HEK293 (cell line): ENCODE results near the gene JPH3.

Experiments used
- ZNF521 ChIP-seq: fragments of 450-650 bp; formaldehyde crosslinking; IDR thresholded peaks from 2 replicates; pipeline ENCODE4 v1.5.1; 2017; ENCODE audit warnings: missing biosample characterization, mild to moderate bottlenecking, missing genetic modification characterization
- TF ChIP-seq, protein P1 (sequence below): fragments of 450-650 bp; formaldehyde crosslinking; IDR thresholded peaks from 2 replicates; pipeline ENCODE4 v1.5.1; 2016; ENCODE audit warnings: missing biosample characterization, missing genetic modification characterization

DNA sequence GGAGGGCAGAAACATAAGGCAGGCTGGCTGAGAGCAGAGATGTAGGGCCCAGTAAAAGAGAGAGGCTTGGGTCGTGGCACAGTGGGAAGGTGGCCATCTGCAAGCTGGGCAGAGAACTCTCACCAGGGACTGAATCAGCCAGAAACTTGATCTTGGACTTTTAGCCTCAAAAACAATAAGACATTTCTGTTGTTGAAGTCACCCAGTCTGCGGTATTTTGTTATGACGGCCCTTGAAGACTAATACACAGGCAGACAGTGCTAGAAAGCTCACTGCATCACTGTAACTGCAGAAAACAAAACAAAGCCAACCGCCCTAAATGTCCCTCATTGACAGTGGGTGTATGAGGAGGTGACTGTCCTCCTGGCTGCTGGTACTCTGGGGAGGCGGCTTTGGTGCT, 3.9 kb upstream of the JPH3 start:
- TF ChIP-seq, protein P1, sequence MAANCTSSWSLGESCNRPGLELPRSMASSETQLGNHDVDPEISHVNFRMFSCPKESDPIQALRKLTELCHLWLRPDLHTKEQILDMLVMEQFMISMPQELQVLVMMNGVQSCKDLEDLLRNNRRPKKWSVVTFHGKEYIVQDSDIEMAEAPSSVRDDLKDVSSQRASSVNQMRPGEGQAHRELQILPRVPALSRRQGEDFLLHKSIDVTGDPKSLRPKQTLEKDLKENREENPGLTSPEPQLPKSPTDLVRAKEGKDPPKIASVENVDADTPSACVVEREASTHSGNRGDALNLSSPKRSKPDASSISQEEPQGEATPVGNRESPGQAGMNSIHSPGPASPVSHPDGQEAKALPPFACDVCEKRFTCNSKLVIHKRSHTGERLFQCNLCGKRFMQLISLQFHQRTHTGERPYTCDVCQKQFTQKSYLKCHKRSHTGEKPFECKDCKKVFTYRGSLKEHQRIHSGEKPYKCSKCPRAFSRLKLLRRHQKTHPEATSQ (tag by site-specific recombination) = no peak
- no peak for TF ChIP-seq ZNF521 (tag by site-specific recombination)
